MM.1S (cell line): ENCODE measurements around the gene CITED2.
"Not testable (repeated sequence)": the region's sequence is repeated elsewhere in the genome, so short reads cannot be mapped to it uniquely, and the experiment has no call there.

ENCODE experiments used
- CTCF ChIP-seq: fragments of 300-600 bp; sonication (generic); IDR thresholded peaks from 2 replicates; pipeline ENCODE4 v1.5.1; 2016; ENCODE audit warnings: antibody characterized with exemption, low read length, mixed read lengths
- EZH2 ChIP-seq: fragments of 300-600 bp; sonication (generic); optimal IDR thresholded peaks from 2 replicates; pipeline ENCODE3; 2017; ENCODE audit warnings: low read depth, mild to moderate bottlenecking, antibody characterized with exemption, low read length, mixed read lengths
- EZH2phosphoT487 ChIP-seq: fragments of 300-600 bp; sonication (generic); IDR thresholded peaks from 2 replicates; pipeline ENCODE4 v1.6.1; 2018; ENCODE audit warnings: antibody characterized with exemption, low read length

- TF ChIP-seq CTCF, EZH2, EZH2phosphoT487: not testable (repeated sequence)
These were observed 37.7 kb upstream of the CITED2 start for GRCh38 chr6:139412103-139412502.
